Occipital lobe (tissue), 2 donors: ENCODE measurements around the gene HSD11B1. TPM values are rescaled to one million over a fixed set of nuclear protein-coding genes. Genes with fewer than 3 reads are reported as not detected.
A peak's percentile ranks its signal among the peaks of the same experiment; 100 is the strongest.
"Not testable (repeated sequence)": the region's sequence is repeated elsewhere in the genome, so short reads cannot be mapped to it uniquely, and the experiment has no call there.

Experiments
- DNase-seq: peaks from one replicate; lab custom pipeline; 2025; lab: John Stamatoyannopoulos, UW
- total RNA-seq: library from RNA; depleted of rRNA; stranded (reverse); fragments of >200 nt; gene quantifications from one replicate; pipeline ENCODE4 v1.2.3, GENCODE V29; 2014

The HSD11B1 gene
- total RNA-seq, 1 donor from 2014 or later = not detected

DNA sequence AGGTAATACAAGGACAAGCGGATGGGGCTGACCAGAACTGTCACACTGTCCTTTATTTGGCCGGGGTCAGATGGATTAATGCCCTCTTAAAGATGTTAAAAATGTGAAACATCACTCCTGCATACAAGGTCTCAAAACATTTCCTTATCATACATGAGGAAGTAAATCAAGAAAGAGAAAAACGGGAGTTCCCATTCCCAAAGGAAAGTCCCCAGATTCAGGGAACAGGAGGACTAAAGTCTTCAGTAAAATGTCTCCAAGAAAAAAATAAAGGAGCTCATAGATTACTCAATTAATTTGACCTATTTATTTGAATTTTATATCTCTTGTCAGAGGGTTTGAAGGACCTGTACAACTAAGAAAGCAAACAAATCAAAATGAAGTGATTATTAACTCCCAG, 13.4 kb upstream of the HSD11B1 start:
- DNase-seq = no peak

DNA sequence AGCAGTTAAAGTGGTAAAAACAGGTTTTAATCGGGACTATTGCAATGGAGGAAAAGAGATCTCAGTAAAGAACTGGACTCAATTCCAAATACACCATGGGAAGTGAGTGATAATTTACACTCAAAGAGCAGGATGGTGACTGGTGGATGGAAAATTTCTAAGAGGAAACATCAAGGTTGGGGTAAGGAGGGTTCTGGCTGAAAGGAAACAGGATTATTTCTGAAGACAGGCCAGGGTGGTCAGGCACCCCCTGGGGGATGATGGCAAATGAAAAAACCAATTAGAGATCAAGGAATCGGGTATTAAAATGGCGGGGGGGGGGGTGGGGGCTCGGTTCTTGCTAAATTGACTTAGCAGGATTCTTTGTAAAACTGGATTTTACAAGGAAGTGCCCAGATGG, 12.3 kb upstream of the HSD11B1 start:
- DNase-seq = no peak

DNA sequence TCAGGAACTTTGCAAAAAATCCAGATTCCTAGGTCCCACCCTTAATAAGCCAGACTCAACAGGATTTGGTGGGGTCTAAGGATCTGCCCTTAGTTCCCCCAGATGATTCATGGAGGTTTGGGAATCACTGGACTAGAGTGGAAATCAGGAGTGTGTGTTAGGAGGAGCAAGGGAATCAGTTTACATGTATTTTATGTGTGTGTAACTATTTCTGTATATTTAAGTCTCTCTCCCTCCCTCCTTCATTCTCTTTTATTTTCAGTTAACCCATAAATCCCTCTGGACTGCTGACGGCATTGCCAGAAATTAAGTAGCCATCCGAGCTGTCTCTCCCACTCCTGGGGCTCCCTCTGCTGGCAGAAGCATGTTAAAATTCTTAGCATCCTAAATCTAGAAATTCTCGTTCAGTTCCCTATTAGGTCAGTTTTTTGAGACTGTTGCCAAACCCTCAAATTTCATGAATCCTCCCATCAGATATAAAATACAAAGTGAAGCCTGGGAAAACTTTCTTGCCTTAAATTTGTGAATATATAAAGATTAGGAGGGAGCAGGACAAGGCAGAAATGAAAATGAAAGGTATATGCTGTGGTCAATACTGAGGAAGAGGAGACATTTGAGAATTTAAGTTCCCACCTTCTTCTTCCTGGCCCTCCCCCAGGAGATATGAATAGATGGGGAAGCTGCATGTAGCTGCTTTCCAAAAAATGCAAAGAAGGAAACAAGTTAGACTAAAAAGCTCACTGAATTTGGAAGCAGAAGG, 11.7 kb upstream of the HSD11B1 start:
- DNase-seq = peak; percentile 33

DNA sequence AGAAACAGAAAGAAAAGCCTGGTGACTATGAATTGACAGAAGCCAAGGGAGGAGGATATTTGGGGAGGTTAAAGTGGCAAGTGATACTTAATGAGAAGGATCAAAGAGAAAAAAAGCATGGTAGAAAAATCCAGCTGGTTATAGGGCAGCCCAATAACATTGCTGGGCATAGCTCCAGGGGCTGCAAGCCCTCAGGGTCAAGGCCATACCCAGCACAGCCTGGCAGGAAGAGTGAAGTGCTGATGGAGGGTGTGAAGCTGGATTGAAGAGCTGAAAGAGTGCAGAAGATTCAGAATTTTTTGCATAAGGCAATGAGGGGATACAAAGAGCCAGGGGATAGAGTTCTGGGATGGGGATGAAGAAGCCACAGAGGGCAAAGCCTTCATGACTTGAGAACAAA, 8.0 kb upstream of the HSD11B1 start:
- no peak for DNase-seq

DNA sequence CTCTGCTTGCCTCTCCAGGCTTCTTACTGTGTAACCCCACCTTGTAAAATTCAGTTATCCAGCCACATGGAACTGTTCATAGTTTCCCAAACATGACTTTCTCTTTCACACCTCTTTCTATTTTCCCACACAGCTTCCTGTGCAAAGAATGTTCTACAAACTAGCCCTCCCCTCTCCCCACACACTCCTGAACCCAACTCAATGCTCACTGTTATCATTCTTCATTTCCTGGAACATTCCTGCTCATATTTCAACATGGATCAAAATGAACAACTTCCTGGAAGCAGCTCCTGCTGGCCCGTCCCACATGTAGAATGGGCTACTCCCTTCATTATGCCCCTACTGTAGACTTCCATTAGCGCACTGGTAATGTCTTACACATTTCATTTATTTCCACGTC, 7.5 kb upstream of the HSD11B1 start:
- DNase-seq = no peak

DNA sequence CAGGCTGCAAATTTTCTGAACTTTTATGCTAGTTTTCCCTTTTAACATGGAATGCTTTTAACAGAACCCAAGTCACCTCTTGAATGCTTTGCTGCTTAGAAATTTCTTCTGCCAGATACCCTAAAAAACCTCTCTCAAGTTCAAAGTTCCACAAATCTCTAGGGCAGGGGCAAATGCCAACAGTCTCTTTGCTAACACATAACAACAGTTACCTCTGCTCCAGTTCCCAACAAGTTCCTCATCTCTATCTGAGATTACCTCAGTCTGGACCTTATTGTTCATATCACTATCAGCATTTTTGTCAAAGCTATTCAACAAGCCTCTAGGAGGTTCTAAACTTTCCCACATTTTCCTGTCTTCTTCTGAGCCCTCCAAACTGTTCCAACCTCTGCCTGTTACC, 4.0 kb upstream of the HSD11B1 start:
- DNase-seq = not testable (repeated sequence)

DNA sequence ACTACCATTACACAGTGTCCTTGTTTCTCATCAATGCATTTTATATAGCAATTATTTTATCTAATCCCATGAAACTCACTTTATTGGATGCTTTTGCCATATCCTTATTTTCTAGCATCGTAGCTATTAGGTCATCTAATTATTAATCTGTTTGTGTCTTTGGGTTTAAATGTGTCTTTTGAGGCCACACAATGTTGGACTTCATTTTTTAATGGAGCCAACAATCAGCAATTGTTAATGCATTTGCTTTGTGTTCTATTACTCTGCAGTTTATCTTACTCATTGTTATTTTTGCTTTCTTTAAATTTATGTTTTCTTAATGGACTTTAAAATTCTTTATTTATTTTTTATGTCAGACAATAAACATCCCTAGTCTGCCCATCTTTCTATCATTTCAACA, 1.8 kb upstream of the HSD11B1 start:
- DNase-seq = no peak

DNA sequence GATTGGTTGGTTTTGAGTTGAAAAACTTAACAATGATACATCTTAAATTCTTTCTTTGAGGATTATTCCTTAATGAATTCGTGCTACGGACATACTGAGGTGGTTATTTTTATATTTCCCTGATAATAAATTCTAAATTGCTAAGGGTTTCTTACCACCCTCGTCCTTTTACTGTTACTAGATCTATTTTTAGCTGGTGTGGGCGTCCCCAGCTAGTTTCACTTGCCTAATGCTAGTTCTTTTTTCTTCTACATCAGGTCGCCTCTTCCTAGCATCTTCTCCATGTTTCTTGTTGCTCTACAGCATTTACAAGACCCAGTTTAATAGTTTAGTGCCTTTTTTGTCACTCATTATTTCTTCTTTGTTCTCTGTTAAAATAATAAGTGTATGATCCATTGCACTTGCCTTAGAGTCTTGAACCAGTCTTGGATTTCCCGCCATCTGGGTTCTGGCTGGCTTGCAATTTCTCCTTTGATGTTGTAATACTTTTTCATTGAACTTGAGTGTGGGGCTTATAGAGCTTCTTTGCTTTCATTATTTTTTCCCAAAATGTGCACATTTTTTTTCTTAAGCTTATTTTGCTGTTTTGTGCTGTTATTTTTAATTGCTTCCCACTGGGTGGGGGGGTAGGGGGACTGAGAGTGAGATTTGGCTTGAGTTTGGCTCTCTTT, 677 bp upstream of the HSD11B1 start:
- no peak for DNase-seq

DNA sequence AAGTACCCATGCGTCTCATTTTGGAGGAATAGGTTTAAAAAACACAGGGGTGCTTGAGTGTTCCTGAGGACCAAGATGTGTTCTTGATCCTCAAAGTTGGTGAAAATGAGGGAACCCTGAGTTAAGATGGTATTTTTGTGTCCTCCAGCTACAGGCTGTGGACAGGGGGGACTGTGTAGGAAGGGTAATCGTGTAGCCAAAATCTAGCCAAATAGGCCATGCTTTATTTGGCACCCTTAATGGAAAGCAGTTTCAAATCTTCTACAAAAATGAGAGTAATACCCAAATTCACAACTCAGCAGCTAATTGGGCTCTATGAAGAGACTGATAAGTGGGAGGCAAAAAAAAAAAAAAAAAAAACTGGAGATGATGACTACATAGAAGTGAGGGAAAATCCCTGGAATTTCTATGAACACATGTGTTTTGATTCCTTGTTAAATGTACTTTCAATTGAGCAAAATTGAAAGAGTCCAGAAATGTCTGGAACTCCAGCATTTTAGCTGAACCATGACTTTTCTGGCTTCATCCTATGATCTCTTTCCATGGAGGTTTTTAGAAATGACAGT, 470 bp downstream of the HSD11B1 start:
- DNase-seq = no peak

DNA sequence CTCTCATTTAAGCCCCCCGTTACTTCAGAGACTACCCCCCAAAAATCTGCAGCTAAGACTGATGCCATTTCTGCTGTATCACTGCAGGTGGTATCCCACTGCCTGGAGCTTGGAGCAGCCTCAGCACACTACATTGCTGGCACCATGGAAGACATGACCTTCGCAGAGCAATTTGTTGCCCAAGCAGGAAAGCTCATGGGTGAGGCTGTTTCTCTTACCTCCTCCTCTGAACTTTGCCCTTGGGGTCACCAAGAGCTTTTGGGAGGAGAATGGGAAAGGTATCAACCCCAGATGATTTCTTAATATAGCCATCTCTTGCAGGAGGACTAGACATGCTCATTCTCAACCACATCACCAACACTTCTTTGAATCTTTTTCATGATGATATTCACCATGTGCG, 2.0 kb downstream of the HSD11B1 start:
- DNase-seq = no peak

DNA sequence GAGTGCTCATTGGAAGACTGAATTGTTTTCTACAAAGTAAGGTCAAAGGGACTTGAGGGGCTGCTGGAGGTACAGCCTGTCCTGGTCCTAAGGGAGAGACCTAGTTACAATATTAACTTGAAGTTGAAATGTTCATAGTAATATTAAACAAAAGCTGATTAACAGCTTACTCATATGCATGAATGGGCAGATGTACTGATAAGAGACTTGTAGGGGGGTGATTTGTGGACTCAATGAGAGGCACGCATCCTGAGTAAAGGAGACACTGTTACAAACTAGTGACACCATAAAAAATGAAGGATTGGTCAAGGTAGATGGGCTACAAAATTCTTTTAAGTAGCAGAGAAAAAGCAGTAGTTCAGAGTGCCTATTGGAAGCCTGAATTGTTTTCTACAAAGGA, 2.7 kb downstream of the HSD11B1 start:
- no peak for DNase-seq

DNA sequence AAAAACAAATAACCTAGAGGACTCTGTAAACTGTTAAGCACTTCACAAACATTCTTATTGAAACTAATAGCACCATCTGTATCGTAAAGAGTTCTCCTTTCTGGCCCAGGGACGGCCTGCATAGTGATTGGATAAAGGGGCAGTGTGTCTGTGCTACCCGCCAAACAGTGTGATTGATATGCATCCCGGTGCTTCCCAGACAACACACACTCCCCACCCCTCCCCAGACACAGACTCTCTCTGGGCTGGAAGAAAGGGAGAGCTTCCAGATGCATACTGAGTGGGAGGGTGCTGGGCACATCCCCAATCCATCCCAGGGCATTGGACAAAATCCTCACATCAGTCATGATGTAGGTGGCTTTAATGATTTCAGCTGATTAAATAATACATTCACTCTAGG, 3.7 kb downstream of the HSD11B1 start:
- no peak for DNase-seq

DNA sequence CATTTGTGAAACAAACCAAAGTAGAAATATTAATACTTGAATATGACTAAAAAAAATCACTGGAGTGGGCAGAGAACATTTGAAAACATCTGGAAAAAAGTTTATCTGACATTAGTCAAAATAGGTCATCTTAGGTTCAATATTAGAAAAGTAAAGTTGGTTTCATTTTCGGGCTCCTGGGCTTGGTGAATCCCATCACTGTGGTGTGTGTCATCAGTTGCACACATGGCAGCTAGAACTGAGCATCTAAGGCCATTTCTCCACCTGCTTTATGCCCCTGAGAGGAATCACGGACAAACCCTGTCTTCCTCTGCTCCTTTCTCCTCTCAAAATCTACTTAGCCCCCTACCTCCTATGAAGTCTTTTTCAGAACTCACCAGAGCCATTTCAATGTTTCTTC, 5.4 kb downstream of the HSD11B1 start:
- DNase-seq = no peak

DNA sequence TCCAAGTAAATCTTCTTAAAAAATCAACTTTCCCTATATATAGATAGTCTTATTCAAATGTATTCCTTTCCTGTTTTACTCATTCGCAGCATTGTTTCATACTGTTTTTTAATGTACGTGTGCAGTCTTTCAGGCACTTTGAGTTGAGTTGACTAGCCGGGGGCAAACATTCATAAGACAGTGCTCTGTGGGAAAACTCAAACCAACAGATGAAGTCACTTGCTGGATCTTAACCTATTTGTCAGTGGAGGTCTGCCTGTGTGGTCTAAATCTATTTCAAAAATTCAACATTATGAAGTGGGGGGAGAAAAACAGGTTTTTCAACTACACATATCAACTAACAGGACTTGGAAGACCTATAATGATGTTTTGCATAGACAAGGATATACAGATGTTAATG, 6.2 kb downstream of the HSD11B1 start:
- DNase-seq = no peak

DNA sequence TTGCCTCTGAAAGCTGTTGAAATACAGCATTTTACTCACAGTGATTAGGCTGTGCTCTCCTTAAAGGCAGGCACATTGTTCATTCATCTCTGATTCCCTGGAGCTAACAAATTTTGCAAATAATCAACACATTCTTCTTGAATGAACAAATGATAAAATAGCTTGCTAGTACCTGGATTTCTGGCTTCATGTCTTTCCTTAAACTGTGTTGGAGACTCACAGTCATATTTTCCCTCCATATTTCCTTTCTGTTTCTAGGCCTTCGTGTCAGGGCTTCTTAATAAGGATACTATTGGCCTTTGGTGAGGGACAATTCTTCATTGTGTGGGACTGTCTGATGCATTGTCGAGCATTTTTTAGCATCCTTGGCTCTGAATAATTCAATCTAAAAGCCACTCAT, 9.7 kb downstream of the HSD11B1 start:
- no peak for DNase-seq

DNA sequence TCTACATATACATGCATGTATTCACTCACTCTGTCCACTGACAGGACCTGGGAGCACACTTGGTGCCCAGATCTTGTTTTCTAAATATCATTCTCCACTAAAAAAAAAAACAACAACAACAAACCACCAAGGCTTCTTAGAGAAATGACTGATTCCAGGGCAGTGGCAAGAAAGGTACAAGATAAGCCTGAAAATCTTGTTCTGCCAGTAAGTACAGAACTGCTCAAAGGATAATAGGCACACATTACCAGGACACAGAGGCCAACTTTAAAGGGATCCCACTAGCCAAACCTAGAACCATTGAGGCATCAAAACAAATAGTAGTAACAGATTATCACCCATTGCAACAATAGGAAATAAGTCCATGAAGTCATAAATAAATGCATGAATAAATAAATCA, 10.7 kb downstream of the HSD11B1 start:
- no peak for DNase-seq

DNA sequence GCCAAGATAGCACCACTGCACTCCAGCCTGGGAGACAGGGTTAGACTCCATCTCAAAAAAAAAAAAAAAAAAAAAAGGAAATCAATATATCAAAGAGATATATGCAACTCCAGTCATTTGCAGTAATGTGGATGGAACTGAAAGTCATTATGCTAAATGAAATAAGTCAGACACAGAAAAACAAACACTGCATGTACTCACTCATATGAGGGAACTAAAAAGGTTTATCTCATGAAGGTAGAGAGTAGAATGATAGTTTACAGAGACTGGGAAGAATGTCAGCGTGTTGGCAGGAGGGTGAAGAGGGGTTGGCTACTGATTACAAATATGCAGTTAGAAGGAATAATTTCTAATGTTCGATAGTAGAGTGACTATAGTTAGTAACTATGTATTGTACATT, 13.2 kb downstream of the HSD11B1 start:
- DNase-seq = no peak

DNA sequence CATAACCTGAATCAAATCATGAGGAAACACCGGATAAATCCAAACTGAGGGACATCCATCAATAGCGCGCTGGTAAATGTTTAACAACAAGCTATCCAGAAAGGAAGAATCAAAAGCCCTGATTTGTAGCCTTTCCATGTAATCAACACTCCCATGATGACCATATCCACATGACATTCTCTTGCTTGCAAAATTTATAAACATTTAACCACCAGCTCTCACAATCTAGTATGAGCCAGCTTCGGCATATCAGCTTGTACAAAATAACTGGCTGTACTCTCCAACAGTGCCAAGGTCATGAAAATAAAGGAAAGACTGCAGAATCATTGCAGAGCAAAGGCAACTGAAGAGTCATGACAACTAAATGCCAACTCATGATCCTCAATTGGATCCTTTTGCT, 15.7 kb downstream of the HSD11B1 start:
- DNase-seq = no peak

DNA sequence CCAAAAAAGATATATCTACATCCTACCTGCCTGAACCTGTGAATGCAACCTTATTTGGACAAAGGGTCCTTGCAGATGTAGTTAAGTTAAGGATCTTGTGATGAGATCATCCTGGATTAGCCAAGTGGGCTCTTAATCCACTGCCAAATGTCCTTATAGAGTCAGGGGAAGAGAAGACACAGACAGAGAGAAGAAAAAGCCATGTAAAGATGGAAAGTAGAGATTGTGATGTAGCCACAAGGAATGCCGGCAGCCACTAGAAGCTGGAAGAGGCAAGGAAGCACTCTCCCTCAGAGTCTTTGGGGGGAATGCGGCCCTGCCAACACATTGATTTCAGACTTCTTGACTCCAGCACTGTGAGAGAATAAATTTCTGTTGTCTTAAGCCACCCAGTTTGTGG, 16.2 kb downstream of the HSD11B1 start:
- DNase-seq = no peak

DNA sequence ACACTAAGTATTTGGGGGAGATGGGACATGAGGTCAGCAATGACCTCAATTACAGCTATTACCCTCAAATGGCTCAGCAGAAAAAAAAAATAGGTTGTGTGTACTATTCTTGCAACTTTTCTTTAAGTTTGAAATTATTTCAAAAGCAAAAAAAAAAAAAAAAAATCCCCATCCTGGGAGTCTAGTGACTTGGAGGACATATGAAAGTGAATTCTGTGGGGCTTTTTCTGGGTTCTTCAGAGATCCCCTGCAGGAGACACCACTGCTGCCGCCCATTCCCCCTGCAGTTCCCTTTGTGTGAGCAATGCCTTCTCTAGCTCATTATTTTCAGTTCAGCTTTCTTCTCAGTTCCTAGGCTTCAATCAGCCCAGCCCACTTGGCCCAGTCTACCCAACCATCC, 16.7 kb downstream of the HSD11B1 start:
- DNase-seq = no peak

DNA sequence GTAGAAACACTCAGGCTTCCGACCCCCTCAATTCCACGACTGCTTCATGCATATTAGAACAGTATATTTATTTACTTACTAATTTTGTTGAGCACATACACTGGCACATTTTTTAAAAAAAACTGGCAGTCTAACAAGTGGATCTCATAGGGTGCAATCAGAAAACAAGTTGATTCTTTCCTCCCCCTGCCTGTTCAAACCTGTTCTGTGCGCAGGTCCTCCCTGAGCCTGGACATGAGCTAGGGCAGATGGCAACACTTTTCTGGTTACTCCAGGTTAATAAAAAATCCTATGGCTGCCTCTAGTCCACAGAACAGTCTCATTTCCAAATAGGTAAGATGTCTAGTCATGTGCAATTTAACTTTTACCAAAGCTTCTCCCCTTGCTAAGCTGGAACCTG, 18.6 kb downstream of the HSD11B1 start:
- DNase-seq = no peak

DNA sequence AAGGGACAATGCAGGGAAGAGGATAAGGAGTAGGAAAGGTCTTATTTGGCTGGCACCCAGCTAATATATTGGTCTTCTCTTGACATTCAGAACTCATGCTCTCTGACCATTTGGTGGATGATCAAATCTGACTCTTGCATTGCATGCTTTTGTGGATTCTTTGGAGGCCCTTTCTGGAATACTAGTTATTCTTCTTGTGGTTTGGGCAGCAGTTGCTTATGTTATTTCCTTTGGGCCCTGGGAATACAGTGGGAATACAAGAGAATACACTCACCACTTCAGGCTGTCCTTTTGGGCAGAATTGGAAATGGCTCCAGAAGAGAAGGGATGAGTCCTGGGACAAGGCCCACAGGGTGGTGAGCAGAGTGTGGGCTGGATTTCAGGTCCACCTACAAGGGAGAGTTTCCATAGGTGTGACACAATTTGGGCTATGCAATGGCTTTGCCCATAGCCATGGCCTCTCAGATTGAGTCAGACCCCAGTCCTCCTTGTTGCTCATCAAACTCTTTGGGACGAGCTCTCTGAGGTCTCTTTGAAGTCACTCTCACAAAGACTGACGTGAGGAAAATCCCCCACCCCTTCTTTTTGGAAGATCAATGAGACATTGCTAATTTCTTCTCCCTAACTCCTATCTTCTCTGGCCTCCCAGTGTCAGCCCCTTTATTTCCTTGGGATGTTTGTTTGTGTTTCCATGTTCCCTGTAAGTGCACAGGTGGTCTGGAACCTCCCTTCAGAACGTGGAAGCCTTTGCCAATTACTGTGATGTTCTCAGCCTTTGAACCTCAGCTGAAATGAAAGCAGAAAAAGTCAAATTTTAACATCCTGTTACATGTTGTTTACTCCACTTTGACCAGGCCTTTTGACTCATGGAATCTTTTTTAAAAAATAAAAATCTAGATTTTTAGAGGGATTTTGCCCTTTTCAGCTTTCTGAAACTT, 19.4 kb downstream of the HSD11B1 start:
- no peak for DNase-seq
